NCI-H1930 (cell line): ENCODE measurements around the gene MAGEA11.
"Not testable (repeated sequence)": the region's sequence is repeated elsewhere in the genome, so short reads cannot be mapped to it uniquely, and the experiment has no call there.

Source experiments
- DNase-seq, 2 experiments: peaks; one replicate each; lab custom pipeline; 2025; lab: John Stamatoyannopoulos, UW

The MAGEA11 gene

GRCh38 chrX:149718757-149719156 lies 6.9 kb downstream of the MAGEA11 start:
- DNase-seq, result no peak

- no peak for DNase-seq
These were observed 8.3 kb downstream of the MAGEA11 start for GRCh38 chrX:149720021-149720689.

GRCh38 chrX:149721241-149721640 lies 9.4 kb downstream of the MAGEA11 start:
- DNase-seq, result not testable (repeated sequence)

GRCh38 chrX:149721778-149722177 lies 9.9 kb downstream of the MAGEA11 start:
- DNase-seq, result no peak

- DNase-seq, result not testable (repeated sequence)
These were observed 11.8 kb downstream of the MAGEA11 start for GRCh38 chrX:149723583-149724118.

GRCh38 chrX:149727308-149727707 lies 15.4 kb downstream of the MAGEA11 start:
- DNase-seq, result not testable (repeated sequence)

GRCh38 chrX:149742269-149742668 lies 30.4 kb downstream of the MAGEA11 start:
- DNase-seq, result not testable (repeated sequence)

- not testable (repeated sequence) for DNase-seq
These were observed 34.6 kb downstream of the MAGEA11 start for GRCh38 chrX:149746390-149747007.

- no peak for DNase-seq
These were observed 45.6 kb downstream of the MAGEA11 start for GRCh38 chrX:149757206-149758067.

GRCh38 chrX:149758068-149758714 lies 46.3 kb downstream of the MAGEA11 start:
- no peak for DNase-seq

- DNase-seq, result not testable (repeated sequence)
These were observed 46.8 kb downstream of the MAGEA11 start for GRCh38 chrX:149758715-149759078.

- DNase-seq, result no peak
These were observed 48.0 kb downstream of the MAGEA11 start for GRCh38 chrX:149759824-149760223.

- no peak for DNase-seq
These were observed 49.1 kb downstream of the MAGEA11 start for GRCh38 chrX:149760965-149761364.

- DNase-seq, result not testable (repeated sequence)
These were observed 50.2 kb downstream of the MAGEA11 start for GRCh38 chrX:149761858-149762674.

- DNase-seq, result no peak
These were observed 51.1 kb downstream of the MAGEA11 start for GRCh38 chrX:149762696-149763614.
